Sigmoid colon (tissue), 4 donors: ENCODE data around the gene EGFLAM.

ENCODE experiments used
- POLR2A ChIP-seq, 2 donors: fragments of 450-650 bp; IDR thresholded peaks; one replicate each; pipeline ENCODE4 v1.6.1; 2016; ENCODE audit warnings: antibody characterized with exemption in 2 of 2, mild to moderate bottlenecking in 2 of 2, moderate library complexity in 2 of 2
- POLR2AphosphoS5 ChIP-seq, 4 donors: sonication (generic); formaldehyde crosslinking; IDR thresholded peaks; one replicate each; pipeline ENCODE4 v1.6.1; 2017; ENCODE audit warnings: antibody characterized with exemption in 4 of 4
- TF ChIP-seq, protein P1 (sequence below), 4 experiments: fragments of 450-650 bp in 3 of 4; fragments of 200-600 bp in 1 of 4; IDR thresholded peaks; one replicate each; pipeline ENCODE4 v1.5.1; 2016 to 2019; ENCODE audit warnings: antibody characterized with exemption in 4 of 4, mild to moderate bottlenecking in 3 of 4, moderate library complexity in 2 of 4

DNA sequence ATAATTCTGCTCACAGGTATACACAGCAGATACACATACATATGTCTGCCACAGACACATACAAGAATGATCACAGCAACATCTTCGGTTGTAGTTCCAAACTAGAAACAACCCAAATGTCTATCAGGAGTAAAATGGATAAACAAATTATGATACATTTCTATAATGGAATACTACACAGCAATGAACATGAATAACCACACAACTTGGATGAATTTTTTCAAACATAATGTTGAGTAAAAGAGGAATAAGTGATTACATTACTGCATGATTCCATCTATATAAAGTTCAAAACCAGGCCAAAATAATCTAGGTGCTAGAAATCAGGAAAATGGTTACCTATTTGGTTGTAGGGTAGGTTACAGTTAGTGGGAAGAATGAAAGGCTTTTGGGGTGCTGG is 4.6 kb upstream of the EGFLAM start:
- no peak for TF ChIP-seq POLR2A (IDR thresholded peaks at IDR 0.05)
- TF ChIP-seq, protein P1, sequence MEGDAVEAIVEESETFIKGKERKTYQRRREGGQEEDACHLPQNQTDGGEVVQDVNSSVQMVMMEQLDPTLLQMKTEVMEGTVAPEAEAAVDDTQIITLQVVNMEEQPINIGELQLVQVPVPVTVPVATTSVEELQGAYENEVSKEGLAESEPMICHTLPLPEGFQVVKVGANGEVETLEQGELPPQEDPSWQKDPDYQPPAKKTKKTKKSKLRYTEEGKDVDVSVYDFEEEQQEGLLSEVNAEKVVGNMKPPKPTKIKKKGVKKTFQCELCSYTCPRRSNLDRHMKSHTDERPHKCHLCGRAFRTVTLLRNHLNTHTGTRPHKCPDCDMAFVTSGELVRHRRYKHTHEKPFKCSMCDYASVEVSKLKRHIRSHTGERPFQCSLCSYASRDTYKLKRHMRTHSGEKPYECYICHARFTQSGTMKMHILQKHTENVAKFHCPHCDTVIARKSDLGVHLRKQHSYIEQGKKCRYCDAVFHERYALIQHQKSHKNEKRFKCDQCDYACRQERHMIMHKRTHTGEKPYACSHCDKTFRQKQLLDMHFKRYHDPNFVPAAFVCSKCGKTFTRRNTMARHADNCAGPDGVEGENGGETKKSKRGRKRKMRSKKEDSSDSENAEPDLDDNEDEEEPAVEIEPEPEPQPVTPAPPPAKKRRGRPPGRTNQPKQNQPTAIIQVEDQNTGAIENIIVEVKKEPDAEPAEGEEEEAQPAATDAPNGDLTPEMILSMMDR (IDR thresholded peaks at IDR 0.05), result no peak
- no peak for TF ChIP-seq POLR2AphosphoS5 (IDR thresholded peaks at IDR 0.05)
